Keratinocyte (primary cell): ENCODE results near the gene G6PC2. TPM values are rescaled to one million over a fixed set of nuclear protein-coding genes. Genes with fewer than 3 reads are reported as not detected.

ENCODE experiments used
- DNase-seq: peaks from one replicate; pipeline ENCODE4 v3.0.0-alpha.2; 2011; ENCODE audit warnings: low read depth, missing footprints, low spot score
- FAIRE-seq: peaks from 2 replicates; lab custom pipeline; 2011; peaks lifted over from hg19 to GRCh38; lab: Jason Lieb, UNC
- H2AFZ ChIP-seq: 2 replicates; pipeline ENCODE4 v1.6.0; 2012; ENCODE audit warnings: low read length, control low read depth, inconsistent platforms; ENCODE audit not compliant: control insufficient read depth
- H3K27ac ChIP-seq: 2 replicates; pipeline ENCODE4 v1.5.1; 2011; ENCODE audit warnings: low read length; ENCODE audit not compliant: control insufficient read depth, insufficient read depth
- H3K27me3 ChIP-seq: 3 replicates; pipeline ENCODE4 v1.6.0; 2011; ENCODE audit warnings: low read length; ENCODE audit not compliant: control insufficient read depth, insufficient read depth; ENCODE audit errors: extremely low read depth
- H3K36me3 ChIP-seq, 2 experiments: 2 replicates in 1 of 2; 3 replicates in 1 of 2; pipeline ENCODE4 v1.5.1; 2011; ENCODE audit warnings: low read length in 2 of 2, mild to moderate bottlenecking in 1 of 2; ENCODE audit not compliant: control insufficient read depth in 2 of 2, insufficient read depth in 2 of 2; ENCODE audit errors: extremely low read depth in 1 of 2
- H3K4me1 ChIP-seq: 3 replicates; pipeline ENCODE4 v1.5.1; 2011; ENCODE audit warnings: low read length; ENCODE audit not compliant: control insufficient read depth, insufficient read depth; ENCODE audit errors: extremely low read depth
- H3K4me2 ChIP-seq: 3 replicates; pipeline ENCODE4 v1.6.0; 2011; ENCODE audit warnings: low read depth, low read length; ENCODE audit not compliant: control insufficient read depth, insufficient read depth; ENCODE audit errors: extremely low read depth
- H3K4me3 ChIP-seq, 3 experiments: fragments of 200-600 bp in 1 of 3; sonication (generic) in 1 of 3; 2 replicates in 2 of 3; 3 replicates in 1 of 3; pipeline ENCODE4 v1.5.1; 2011 to 2016; ENCODE audit warnings: low read length in 3 of 3, mild to moderate bottlenecking in 3 of 3, control low read depth in 2 of 3, inconsistent platforms in 1 of 3, low read depth in 1 of 3, mixed read lengths in 1 of 3, mixed run types in 1 of 3, moderate library complexity in 1 of 3; ENCODE audit not compliant: control insufficient read depth in 2 of 3, insufficient read depth in 2 of 3; ENCODE audit errors: extremely low read depth in 1 of 3
- H3K79me2 ChIP-seq: 2 replicates; pipeline ENCODE4 v1.6.0; 2012; ENCODE audit warnings: low read length; ENCODE audit not compliant: control insufficient read depth, insufficient read depth
- H3K9ac ChIP-seq: 3 replicates; pipeline ENCODE4 v1.6.0; 2011; ENCODE audit warnings: low read length; ENCODE audit not compliant: control insufficient read depth, insufficient read depth; ENCODE audit errors: extremely low read depth
- H3K9me1 ChIP-seq: 3 replicates; pipeline ENCODE4 v1.6.0; 2011; ENCODE audit warnings: low read length; ENCODE audit not compliant: control insufficient read depth, insufficient read depth; ENCODE audit errors: extremely low read depth
- H3K9me3 ChIP-seq: 2 replicates; pipeline ENCODE4 v1.5.1; 2012; ENCODE audit warnings: low read depth, low read length; ENCODE audit not compliant: control insufficient read depth
- H4K20me1 ChIP-seq: 3 replicates; pipeline ENCODE4 v1.6.0; 2011; ENCODE audit warnings: low read length; ENCODE audit not compliant: control insufficient read depth, insufficient read depth; ENCODE audit errors: extremely low read depth
- CTCF ChIP-seq, 3 experiments: IDR thresholded peaks in 1 of 3; conservative IDR thresholded peaks in 1 of 3; optimal IDR thresholded peaks in 1 of 3; 2 replicates in 2 of 3; 3 replicates in 1 of 3; pipeline versions ENCODE3 to v1.5.1; 2011; ENCODE audit warnings: low read length in 3 of 3, mild to moderate bottlenecking in 3 of 3, moderate library complexity in 2 of 3, control low read depth in 1 of 3, inconsistent platforms in 1 of 3; ENCODE audit not compliant: insufficient read depth in 2 of 3; ENCODE audit errors: extremely low read depth in 1 of 3
- EZH2 ChIP-seq: IDR thresholded peaks from one replicate; pipeline ENCODE4 v1.6.1; 2012; ENCODE audit warnings: inconsistent platforms, mild to moderate bottlenecking, low read length, moderate library complexity
- dilution Hi-C: fragments of 300-500 bp; cut with MboI; formaldehyde crosslinking; loops from one replicate; pipeline ENCODE4 v1.7.0; 2020; ENCODE audit warnings: low sequenced_read_pairs; ENCODE audit not compliant: extremely low pct_ligation_motif_present
- polyA plus RNA-seq, 5 experiments: library from polyadenylated mRNA; depleted of rRNA in 3 of 5; stranded (reverse) in 3 of 5; stranded (forward) in 1 of 5; unstranded in 1 of 5; fragments of >200 nt; gene quantifications; 1 replicate in 1 of 5; 2 replicates in 3 of 5; 3 replicates in 1 of 5; pipeline versions ENCODE4 v1.2.1 to v1.2.3, GENCODE V29; 2011 to 2012; ENCODE audit warnings: missing spikeins in 2 of 5, low read depth in 1 of 5, low replicate concordance in 1 of 5

G6PC2 gene
- polyA plus RNA-seq, 1 donor (not counting 4 experiments of a cell fraction or from before 2014, with no cell fraction given) = not detected

DNA sequence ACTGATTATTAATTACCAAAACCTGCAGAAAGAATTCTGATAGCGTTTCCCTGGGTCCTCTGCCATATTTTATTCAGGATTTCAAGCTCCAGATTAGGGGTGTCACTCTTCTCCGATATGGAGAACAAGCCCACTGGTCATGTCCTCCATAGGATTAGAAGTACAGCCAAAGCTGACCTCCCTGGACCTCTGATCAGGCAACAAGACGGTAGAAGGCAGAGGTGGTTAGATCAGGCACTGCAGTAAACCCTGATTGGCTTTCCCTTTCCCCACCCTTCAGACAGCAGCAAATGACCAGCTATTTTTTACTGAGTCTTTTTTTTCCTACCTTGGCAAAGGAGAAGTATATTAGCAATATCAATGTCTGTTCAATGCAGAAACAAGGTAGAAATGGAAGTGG is 48.6 kb upstream of the G6PC2 start:
- H3K36me3 ChIP-seq = no peaks in the 10 kb centered on the region
- no peaks in the 10 kb centered on the region for H3K9me1 ChIP-seq
- no peak overlapping the region for H3K4me3 ChIP-seq
- H3K9ac ChIP-seq = no peak overlapping the region
- peaks cover 12% of the 10 kb centered on the region for H3K4me1 ChIP-seq
- H3K9me3 ChIP-seq = no peaks in the 10 kb centered on the region
- DNase-seq (no peak), FAIRE-seq (no peak)
- H3K27ac ChIP-seq = no peak overlapping the region
- no peaks in the 10 kb centered on the region for H4K20me1 ChIP-seq
- no peak overlapping the region for H3K4me2 ChIP-seq
- H2AFZ ChIP-seq = no peak overlapping the region
- TF ChIP-seq CTCF (optimal IDR thresholded peaks at IDR 0.05 in 1 of 3, IDR thresholded peaks at IDR 0.05 in 1 of 3, conservative IDR thresholded peaks at IDR 0.05 in 1 of 3; ENCODE audit: extremely low read depth in 1 of 3, insufficient read depth in 2 of 3, low read length in 3 of 3) = no peak
- TF ChIP-seq EZH2 = no peak
- dilution Hi-C loops = no loop called here
- H3K79me2 ChIP-seq = no peaks in the 10 kb centered on the region
- H3K27me3 ChIP-seq = no peaks in the 10 kb centered on the region

DNA sequence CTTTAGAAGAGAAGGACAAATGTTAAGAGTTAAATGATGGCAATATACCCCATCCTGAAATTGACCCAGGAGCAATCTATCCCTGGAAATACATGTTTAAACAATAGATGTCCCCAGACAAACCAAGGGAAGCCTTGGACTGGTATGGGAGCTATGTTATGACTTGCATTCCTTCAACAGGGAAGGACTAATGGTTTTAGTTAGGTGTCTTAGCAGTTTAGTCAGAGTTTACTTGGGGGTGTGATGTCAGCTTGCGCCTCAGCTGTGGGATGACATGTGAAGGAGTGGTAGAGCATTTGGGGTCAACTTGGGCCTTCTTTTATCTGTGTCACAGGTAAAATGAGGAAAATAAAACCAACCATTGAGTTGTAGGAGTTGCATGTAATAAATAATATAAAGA is 47.6 kb upstream of the G6PC2 start:
- no peak overlapping the region for H3K9ac ChIP-seq
- H4K20me1 ChIP-seq = no peaks in the 10 kb centered on the region
- H3K36me3 ChIP-seq = no peaks in the 10 kb centered on the region
- H3K4me3 ChIP-seq = no peak overlapping the region
- DNase-seq (no peak), FAIRE-seq (no peak)
- H3K4me2 ChIP-seq = no peak overlapping the region
- no peaks in the 10 kb centered on the region for H3K27me3 ChIP-seq
- H3K27ac ChIP-seq = no peak overlapping the region
- no peaks in the 10 kb centered on the region for H3K9me3 ChIP-seq
- TF ChIP-seq EZH2 (no peak), CTCF (optimal IDR thresholded peaks at IDR 0.05 in 1 of 3, IDR thresholded peaks at IDR 0.05 in 1 of 3, conservative IDR thresholded peaks at IDR 0.05 in 1 of 3; ENCODE audit: extremely low read depth in 1 of 3, insufficient read depth in 2 of 3, low read length in 3 of 3) (no peak)
- no peaks in the 10 kb centered on the region for H3K79me2 ChIP-seq
- H3K4me1 ChIP-seq = peaks cover 12% of the 10 kb centered on the region
- H2AFZ ChIP-seq = no peak overlapping the region
- dilution Hi-C loops = no loop called here
- no peaks in the 10 kb centered on the region for H3K9me1 ChIP-seq
